A549 (cell line): ENCODE results near the gene GBA2.

Experiments
- BHLHE40 ChIP-seq: IDR thresholded peaks from 2 replicates; pipeline ENCODE4 v1.6.1; 2012; ENCODE audit warnings: low read depth, low read length, inconsistent platforms
- HDAC2 ChIP-seq: fragments of 200-600 bp; sonication (generic); IDR thresholded peaks from 2 replicates; pipeline ENCODE4 v1.6.1; 2016
- JUN ChIP-seq, 2 experiments: fragments of >200 bp; sonication (Bioruptor Twin); formaldehyde crosslinking; IDR thresholded peaks; 2 replicates in 1 of 2; 3 replicates in 1 of 2; pipeline ENCODE4 v1.6.1; 2016 to 2017
- NPAS2 ChIP-seq: fragments of 250-450 bp; sonication (Bioruptor Pico); IDR thresholded peaks from 2 replicates; pipeline ENCODE4 v1.8.0; 2022; ENCODE audit warnings: mild to moderate bottlenecking, moderate library complexity, borderline replicate concordance
- POLR2AphosphoS2 ChIP-seq: conservative IDR thresholded peaks from 2 replicates; pipeline ENCODE4 v1.6.1; 2012; ENCODE audit warnings: low read length, improper control_type of control experiment, inconsistent platforms
- RAD21 ChIP-seq, 2 experiments: fragments of >200 bp in 1 of 2; sonication (Bioruptor Twin) in 1 of 2; formaldehyde crosslinking in 1 of 2; IDR thresholded peaks in 1 of 2; conservative IDR thresholded peaks in 1 of 2; 2 replicates in 1 of 2; 3 replicates in 1 of 2; pipeline ENCODE4 v1.6.1; 2012 to 2018; ENCODE audit warnings: inconsistent platforms in 1 of 2
- RFX5 ChIP-seq: fragments of 450-650 bp; IDR thresholded peaks from 2 replicates; pipeline ENCODE4 v1.7.1; 2014; ENCODE audit warnings: antibody characterized with exemption, mild to moderate bottlenecking, moderate library complexity
- TP53 ChIP-seq: fragments of 250-450 bp; sonication (Bioruptor Pico); IDR thresholded peaks from 2 replicates; pipeline ENCODE4 v1.5.0; 2021; ENCODE audit warnings: mild to moderate bottlenecking, moderate library complexity
- TF ChIP-seq, protein P1 (sequence below): fragments of >200 bp; sonication (Bioruptor Twin); formaldehyde crosslinking; IDR thresholded peaks from 3 replicates; pipeline ENCODE4 v1.5.1; 2016

GRCh38 chr9:35723426-35723825 is 25.6 kb downstream of the GBA2 start:
- TF ChIP-seq, protein P1, sequence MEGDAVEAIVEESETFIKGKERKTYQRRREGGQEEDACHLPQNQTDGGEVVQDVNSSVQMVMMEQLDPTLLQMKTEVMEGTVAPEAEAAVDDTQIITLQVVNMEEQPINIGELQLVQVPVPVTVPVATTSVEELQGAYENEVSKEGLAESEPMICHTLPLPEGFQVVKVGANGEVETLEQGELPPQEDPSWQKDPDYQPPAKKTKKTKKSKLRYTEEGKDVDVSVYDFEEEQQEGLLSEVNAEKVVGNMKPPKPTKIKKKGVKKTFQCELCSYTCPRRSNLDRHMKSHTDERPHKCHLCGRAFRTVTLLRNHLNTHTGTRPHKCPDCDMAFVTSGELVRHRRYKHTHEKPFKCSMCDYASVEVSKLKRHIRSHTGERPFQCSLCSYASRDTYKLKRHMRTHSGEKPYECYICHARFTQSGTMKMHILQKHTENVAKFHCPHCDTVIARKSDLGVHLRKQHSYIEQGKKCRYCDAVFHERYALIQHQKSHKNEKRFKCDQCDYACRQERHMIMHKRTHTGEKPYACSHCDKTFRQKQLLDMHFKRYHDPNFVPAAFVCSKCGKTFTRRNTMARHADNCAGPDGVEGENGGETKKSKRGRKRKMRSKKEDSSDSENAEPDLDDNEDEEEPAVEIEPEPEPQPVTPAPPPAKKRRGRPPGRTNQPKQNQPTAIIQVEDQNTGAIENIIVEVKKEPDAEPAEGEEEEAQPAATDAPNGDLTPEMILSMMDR = no peak
- TF ChIP-seq BHLHE40 (no peak), POLR2AphosphoS2 (no peak), HDAC2 (no peak), RAD21 (conservative IDR thresholded peaks at IDR 0.05 in 1 of 2, IDR thresholded peaks at IDR 0.05 in 1 of 2) (no peak), TP53 (CRISPR knock-in tag) (no peak), NPAS2 (CRISPR knock-in tag) (no peak), JUN (IDR thresholded peaks at IDR 0.05) (no peak), RFX5 (no peak)
